Measurements from ENCODE around the gene SLCO2A1. TPM values are rescaled to one million over a fixed set of nuclear protein-coding genes. Genes with fewer than 3 reads are reported as not detected.
A peak's percentile ranks its signal among the peaks of the same experiment; 100 is the strongest.

SLCO2A1 gene
- total RNA-seq, 1 donor from 2014 or later: 2.2 TPM

DNA sequence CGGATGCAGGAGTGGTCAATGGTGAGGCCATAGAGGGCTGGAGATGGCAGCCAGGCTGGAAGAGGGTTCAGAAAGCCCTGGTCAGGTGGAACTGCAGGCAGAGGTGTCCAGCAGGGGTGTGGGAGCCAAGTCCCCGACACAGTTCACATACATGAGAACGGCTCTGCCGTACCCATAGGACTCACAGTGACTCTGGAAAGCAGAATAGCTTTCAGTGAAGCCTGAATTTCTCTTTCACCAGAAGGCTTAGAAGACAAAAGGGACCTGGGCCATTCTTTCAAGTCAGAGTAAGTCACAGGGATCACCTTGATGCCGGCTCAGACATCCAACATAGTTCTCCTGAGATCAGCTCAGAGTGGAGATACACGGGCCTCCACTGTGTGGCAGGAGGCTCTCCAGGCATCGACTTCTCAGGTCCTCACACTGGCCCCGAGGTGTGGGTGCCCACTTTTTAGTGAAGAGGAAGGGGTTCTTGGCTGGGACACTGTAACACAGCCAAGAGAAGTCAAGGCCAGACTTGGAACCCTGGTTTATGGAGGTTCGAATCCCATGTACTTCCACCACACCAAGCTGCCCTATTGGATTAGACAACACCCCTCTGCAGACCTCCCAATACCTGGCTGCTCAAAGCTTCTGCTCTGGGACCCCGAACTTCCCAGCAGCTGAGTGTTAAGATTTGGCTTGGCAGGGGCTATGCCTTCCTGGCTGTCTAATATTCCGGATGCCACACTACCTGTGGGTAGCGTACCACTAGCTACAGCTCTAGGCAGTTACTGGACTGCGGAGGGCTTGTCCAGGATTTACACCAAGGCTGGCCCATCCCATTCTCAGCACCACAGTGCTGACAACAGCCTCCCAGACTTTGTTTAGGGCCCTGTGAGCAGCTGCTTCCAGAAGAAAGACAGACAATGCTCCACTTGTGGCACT is 93.6 kb downstream of the SLCO2A1 start:
- DNase-seq (ENCODE audit: extremely low read depth, low read depth, low spot score): no peak

DNA sequence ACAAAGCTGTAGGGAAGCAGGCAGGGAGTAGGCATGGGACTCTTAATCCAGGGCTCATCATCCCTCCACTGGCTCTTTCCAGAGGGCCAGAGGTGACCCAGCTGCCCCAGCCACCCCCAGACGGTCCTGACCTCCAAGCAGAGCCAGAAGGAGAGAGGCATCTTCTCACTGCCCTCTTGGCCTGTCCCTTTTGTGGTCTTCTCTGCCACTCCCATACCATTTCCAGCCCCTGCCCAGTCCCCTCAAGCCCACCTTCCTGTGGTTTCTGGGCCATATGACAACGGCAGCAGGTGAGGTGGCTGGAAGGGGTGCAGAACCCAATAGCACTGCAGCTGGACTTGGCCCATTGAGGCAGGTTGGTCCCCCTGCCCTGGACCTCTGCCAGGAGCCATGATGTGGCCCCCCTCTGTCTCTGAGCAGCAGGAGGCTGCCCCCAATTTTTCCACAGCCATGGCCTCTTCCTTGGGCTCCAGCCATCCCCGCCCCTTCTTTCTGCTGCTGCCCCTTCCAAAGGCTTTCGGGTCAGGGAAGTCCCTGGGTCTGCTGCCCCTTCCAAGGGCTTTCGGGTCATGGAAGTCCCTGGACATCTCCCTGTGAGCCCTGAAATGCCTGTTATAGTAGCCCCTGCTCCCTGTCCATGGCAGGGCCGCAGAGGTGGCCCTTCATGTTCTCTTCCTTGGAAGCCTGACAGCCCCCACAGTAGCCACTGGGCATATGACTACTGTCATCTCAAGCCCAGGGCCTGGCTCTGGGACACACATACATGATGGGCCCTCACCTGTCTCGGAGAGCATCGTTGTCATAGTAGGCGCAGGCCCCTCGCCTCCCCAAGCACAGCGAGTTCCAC is 94.5 kb downstream of the SLCO2A1 start:
- no peak for DNase-seq (ENCODE audit: extremely low read depth, low read depth, low spot score)

DNA sequence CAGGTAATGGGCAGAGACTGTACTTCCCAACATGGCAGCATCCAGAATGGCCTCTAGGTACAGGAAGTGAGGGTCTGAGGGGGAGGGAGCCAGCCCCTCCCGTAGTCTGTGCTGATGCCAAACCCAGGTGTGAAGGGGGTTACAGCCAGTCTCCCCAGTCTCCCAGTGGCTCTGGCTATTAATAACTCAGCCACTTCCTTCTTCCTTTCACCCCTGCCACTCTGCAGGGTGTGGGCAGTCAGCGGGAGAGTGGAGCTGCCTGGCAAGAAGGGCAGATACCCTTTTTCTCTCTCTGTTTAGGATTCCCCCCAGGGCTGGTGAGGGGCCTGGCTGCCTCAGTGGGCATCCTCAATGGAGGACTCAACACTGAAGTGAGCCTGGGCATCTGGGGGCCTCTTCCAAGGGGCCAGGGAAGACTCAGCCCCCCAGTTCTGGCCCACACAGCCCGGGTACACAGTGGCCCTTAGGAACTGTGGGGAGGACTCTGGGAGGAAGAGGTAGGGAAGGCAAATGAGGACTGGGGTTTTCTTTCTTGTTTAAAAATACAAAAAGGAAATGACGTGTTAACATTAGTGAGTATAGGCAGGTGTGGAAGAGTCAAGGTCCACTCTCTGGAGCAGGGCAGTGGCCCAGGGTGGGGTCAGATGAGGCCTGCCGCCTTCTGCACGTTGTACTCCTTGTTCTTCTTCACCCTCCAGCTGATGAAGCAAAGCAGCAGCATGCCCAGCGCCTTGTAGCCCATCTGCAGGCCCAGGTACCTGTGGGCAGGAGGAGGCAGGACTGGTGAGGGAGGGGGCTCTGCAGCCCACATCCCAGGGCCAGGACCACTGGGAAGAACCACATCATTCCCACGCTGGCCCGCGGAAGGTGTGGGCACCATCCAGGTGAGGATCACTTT is 95.4 kb downstream of the SLCO2A1 start:
- no peak for DNase-seq (ENCODE audit: extremely low read depth, low read depth, low spot score)

DNA sequence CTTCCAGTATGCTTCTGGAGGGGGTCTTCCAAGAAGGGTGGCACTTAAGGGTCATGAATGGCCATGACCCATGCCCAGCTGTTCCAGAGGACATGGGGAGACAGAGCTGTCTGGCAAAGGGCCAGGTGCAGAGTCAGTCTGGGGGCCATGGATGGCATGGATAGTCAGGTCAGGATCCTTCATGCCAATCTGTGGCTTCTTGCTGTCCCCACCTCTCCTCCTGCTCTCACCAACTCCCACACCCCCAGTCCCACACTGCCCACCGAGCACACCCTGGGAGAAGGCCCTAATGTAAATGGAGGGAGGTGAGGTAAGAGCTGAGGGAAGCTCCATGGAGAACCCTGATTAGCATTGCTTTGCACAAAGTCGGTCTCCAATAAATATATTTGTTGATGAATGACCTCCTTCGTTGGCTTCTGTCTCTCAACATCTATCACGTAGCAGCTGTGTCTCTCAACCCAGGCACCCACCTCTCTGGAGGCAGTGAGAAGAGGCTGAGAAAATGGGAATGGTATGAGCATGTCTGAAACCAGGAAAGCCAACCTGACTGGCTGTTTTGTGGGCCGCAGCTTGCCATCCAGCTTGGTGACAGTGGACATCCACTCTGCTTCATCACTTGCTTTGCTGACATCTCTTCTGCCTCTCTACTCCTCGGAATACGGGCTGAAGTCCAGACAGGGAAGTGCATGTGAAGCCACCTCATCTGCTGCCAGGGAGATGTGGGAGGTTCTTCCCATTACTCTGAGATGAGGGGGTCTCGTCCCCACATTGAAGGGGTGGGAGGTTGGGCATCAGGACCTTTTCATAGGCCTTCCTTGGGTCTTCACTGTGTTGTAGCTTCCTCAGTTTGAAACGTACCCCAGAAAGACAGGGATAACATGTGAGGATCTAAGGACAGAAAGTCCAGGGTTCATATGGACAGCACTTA is 96.4 kb downstream of the SLCO2A1 start:
- no peak for DNase-seq (ENCODE audit: extremely low read depth, low read depth, low spot score)

DNA sequence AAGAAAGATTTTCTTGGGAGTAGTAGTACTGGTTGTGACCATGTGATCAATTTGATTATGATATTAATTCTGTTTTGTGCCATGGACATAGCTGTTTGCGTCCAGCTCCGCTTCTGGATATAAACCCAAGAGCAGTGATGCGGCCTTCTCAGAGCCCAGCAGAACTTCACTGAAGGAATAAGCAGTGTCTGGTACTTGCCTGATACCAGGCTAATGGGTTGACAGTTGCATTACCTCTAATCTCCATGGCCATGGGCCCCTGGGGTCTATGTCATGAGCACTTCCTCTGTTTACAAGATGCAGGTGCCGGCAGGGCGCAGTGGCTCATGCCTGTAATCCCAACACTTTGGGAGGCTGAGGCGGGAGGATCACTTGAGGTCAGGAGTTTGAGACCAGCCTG is 97.7 kb downstream of the SLCO2A1 start:
- no peak for DNase-seq (ENCODE audit: extremely low read depth, low read depth, low spot score)

DNA sequence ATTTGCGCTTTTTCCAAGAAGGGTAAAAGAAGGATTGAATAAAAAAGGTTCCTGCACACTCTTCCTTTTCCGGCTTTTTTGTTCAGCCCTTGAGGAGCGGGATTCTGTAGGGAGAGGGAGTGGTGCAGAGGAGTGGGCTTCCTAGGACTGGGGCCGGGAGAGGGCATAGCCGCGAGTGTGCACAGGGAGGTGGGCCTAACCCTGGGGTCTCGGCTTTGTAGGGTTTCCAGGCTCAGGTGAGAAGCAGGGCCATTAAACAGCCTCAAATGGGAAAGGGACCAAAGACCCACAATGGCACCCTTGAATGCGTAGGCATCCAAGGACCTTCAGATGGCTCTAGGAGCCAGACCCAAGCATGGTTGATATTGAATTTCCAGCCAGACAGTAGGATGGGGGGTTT is 98.6 kb downstream of the SLCO2A1 start:
- no peak for DNase-seq (ENCODE audit: extremely low read depth, low read depth, low spot score)

DNA sequence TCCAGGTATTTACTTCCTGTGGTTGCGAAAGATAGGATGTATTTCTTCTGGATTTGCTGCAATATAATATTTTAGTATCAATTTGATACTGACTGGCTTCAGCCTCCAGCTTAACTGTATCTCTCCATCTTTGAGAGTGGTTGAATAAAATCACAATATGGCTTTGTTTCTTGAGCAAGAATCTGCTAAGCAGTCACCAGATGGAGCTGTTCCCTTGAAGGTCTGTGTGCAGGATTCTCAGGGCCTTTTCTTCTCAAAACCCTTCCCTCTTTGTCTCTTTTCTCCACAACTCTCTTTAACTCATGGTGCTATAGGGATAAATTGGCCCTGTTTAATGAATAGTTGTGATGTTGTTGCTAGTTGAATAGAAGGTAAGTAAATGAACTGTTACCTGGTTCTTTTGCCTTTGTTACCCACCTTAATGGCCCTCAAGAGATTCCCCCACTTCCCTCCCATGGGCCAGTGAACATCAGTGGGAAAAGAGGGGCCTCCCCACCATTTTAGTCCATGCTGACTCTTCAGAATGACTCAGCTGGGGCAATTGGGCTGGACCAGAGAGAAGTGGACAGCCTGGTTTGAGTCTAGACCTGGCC is 99.3 kb downstream of the SLCO2A1 start:
- DNase-seq (ENCODE audit: extremely low read depth, low read depth, low spot score): peak; percentile 66

DNA sequence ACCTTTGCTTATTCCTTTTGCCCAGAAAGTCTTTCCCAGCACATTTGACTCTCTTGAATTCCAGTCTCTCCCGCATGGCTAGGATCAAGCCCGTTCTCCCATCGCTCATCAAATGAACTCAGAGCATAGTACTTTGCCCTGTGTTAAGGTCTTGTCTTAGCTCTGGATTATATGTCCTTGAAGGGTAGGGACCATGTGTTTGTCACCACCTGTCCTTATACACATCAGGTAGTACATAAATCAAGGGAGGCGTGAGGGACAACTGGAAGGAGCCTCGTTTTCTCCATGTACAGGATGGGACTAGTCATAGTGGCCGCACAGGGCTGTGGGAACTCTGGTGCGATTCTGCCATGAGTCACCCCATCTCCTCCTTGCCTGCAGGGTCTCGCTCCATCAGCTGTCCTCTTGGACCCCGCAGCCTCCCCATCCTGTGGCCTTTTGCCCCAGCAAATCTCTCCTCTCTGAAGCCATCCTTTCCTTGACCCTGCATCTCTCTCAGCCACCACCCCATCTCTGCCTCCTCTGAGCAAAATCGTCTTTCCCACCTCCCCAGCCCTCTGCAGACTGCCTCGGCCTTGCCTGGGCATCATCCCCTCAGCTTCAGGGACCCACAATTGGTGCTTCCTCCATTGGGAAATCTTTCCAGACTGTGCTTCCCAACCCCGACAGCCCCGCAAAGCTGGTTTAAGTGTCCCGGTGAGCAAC is 100.7 kb downstream of the SLCO2A1 start:
- no peak for DNase-seq (ENCODE audit: extremely low read depth, low read depth, low spot score)

DNA sequence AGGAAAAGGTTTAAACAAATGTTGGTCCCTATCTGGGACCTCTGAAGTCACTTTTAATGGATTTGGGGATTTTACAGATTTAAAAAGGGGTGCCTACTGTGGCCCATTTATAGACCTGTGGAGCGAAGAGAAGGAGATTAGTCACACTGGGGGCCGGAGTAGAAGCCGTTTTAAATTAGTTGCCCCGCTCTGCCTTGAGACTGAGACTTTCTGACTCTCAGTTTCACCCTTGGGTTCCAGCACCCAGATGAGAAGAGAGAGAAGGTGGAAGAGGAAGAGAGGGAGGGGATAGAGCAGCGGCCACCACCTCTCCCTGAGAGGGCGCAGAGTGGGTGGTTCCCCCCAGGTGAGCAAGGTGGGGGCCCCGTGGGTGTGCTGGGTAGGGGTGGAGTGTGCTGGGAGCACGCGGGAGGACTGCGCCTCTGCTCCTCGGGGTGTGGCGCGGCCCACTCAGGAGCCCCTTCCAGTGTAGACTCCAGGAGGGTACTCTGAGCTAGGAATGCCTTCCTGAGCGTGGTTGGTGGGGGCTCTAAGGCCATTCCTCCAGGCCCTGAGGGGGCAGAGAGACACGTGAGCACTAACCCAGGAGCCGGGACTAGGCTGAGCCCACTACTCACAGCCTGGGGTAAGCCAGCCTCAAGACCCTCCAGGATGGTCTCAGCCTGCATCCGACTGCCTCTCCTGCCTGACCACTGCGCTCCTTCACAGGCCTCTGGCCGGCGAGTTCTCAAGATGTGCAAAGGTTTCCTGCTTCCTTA is 101.4 kb downstream of the SLCO2A1 start:
- DNase-seq (ENCODE audit: extremely low read depth, low read depth, low spot score): no peak

DNA sequence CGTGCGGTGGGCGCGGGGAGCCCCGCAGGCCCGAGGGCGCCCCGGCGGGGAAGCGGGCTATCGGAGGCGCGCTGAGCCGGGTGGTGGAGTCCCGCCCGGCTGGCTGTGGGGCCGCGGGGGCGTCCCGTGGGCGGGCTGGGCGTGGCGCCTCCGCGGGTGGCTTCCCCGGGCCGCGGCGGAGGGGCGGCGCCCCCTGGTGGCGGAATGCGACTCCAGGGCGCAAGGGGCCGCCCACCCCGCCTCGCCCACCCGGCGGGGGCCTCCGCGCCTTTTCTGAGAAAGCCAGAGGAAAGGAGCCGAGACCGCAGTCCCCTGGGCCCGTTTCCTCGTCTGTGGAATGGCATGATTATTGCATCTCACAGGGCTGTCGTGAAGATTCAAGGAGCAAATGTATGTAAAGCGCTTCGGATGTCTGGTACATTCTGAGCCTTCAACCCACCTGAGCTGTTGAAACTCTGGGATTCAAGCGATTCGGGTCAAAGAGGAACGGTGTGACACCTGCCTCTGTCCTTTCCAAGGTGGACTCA is 102.1 kb downstream of the SLCO2A1 start:
- no peak for DNase-seq (ENCODE audit: extremely low read depth, low read depth, low spot score)

DNA sequence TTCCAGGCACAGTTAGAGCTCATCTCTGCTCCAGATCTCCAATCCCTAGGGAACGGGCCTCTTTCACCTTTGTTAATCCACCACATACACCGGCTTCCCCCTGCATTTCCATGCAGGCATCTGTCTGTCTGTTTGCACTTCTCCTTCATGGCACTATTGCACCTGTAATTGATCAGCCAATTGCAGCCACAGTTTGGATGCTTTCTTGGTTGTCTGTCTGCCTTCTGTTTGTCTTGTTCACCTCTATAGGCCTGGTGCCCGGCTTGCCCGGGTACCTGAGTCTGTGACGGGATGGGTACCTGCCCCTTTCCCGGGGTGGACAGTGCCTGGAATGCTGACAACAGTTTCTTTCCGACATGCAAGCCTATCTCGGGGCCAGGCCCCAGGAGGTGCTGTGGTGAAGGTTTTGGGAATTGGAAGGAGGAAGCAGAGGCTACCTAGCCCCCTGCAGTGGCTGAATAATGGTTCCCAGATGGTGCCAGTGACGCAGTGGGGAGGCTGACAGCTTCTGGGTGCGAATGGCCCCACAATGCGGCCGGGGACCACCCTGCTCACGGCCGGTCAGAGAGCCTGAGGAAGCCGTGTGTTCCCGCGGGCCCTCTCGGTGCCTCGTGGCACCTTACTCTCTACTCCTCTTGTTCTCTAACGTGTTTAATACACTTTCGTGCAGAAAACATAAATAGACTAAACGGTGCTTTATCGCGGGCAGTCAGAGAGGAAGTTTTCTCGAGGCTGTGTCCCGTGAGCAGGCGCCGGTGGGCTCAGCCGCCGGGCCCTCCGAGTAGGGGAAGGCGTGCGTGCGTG is 102.8 kb downstream of the SLCO2A1 start:
- DNase-seq (ENCODE audit: extremely low read depth, low read depth, low spot score): no peak

DNA sequence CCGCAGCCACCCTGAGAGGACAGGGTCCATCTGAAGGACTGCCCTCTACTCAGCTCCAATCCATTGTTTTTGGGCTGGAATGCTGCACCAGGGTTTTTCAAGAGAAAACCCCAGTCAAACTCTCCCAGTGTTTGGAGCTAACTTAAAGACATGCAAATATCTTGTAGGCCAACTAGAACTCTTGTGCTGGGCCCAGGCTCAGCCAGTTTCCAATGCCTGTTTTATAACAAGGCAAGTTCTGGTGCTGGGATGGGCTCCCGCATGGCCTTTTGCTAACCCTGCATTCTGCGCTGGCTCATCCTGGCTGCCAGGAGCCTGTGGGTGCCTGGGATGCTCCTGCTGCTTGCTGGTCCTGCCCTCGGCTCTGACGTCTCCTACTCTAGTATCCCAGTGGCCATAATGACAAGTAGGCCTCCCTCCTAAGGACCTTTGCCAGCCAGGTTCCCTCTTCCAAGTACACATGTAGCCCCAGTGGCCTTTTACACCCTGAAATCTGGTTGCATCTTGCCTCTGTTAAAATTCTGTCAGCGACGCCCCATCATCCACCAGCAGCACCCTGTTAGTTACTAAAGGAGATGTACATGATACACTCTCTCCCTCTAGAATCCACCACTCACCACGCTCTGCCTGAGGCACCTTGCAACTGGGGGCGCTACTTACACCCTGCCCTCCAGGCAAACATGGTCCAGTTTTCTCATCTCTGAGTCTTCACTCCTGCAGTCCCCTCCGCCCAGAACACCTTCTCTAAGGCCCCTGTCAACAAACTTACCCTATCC is 103.6 kb downstream of the SLCO2A1 start:
- DNase-seq (ENCODE audit: extremely low read depth, low read depth, low spot score): no peak

DNA sequence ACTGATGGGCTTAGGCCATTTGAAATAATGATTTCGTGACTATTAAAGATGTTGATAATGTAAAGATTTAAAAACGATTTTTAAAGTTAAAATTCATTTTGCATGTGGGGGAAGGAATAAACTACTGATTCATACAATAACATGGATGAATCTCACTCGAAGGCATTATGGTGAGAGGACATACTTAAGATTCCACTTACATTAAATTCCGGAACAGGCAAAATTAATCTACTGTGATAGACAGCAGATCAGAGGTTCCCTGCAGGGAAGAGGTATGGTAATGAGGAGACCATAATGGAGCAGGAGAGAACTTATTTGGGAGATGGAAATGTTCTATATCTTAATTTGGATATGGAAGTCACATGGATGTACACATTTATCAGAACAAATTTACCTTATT is 105.7 kb downstream of the SLCO2A1 start:
- no peak for DNase-seq (ENCODE audit: extremely low read depth, low read depth, low spot score)

DNA sequence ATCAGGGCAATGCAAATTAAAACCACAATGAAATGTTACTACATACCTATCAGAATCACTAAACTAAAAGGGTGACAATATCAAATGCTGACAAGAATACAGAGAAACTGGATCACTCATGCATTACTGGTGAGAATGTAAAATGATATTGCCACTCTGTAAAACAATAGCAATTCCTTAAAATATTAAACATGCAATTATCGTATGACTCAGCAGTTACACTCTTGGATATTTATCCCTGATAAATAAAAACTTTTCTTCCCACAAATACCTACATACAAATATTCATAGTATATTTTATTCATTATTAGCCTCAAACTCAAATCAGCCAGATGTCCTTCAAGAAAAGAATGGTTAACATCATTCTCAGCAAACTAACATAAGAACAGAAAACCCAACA is 108.1 kb downstream of the SLCO2A1 start:
- DNase-seq (ENCODE audit: extremely low read depth, low read depth, low spot score): no peak

DNA sequence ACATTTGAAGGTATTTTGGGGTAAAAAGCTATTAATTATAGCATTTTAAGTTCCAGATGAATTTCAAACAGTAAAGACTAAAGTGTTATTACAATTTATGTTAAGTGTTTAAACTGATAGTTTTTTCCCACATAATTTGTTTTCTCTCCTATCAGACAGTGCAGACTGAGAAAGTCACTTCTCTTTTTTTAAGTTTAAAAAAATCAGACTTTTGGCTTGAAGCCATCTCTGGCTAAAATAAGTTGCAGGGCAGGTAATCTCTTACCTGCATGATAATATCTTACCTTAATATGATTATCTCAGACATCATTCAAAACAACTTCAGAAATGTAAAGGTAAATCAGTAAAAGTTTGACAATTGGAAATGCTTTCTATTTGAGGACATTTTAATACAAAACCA is 112.6 kb downstream of the SLCO2A1 start:
- DNase-seq (ENCODE audit: extremely low read depth, low read depth, low spot score): no peak
